ENCODE results near the gene INPP5D. TPM values are rescaled to one million over a fixed set of nuclear protein-coding genes. Genes with fewer than 3 reads are reported as not detected.

Gene INPP5D
- total and polyA plus RNA-seq, 4 donors: 2.9 to 18.8 (median 6.6) TPM

DNA sequence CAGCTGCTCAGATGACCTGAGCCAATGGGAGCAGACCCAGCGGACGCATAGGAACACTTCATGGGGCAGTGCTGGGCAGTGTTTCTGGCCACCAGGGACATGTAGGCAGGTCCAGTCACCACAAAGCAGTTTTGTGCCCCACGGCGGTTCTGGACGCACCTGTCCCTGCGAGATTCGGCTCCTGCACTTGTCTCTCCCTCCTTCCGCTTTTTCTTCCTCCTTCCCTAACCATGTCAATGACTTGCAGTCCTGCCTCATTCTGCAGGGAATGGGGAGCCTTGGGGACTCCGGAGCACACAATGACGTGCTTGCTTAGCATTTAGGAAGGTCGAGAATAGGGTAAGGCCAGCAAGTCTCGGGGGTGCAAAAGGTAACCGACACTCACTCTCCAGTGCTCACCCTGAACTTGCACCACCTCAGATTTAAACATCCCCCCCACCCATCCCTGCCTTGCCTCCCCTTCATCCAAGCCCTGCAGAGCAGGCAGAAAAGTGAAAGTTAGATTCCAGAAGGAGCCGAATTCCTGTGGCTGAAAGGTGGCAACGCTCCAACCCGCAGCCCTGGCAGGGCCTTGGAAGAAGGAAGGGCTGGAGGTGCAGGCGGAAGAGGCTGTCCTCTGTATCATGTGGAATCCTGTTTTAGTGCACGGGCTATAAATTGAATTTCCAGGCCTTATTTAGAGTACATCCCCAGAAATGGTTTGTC is 150.9 kb downstream of the INPP5D start (continued):
- TF ChIP-seq REST (IDR thresholded peaks at IDR 0.05): no peak
- TF ChIP-seq GABPA (IDR thresholded peaks at IDR 0.05 in 1 of 2, conservative IDR thresholded peaks at IDR 0.05 in 1 of 2): no peak

DNA sequence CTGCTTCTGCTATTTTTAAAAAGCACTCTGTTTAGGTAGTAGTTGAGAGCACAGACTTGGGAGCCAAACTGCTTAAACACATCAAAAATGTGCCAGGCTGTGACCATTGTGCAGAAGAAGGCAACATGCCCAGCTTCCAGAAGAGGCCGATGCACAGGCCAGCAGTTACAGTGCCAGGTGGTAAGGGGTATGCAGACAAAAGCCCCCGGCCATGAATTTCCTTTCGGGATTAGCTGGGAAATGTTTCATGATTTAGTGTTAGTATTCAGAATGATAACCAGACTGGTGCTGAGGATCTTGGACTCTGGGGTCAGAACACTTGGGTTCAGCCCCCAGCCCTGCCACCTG is 151.4 kb downstream of the INPP5D start:
- WGBS: 86% methylated on average over 3 of the region's 3 CpGs
- no peak for TF ChIP-seq YY1 (IDR thresholded peaks at IDR 0.05)
- TF ChIP-seq JUND (IDR thresholded peaks at IDR 0.05): no peak
- TF ChIP-seq ZBTB33 (IDR thresholded peaks at IDR 0.05): no peak
- TF ChIP-seq NR2F2 (IDR thresholded peaks at IDR 0.05): no peak
- no peak for TF ChIP-seq SP1 (IDR thresholded peaks at IDR 0.05)
- TF ChIP-seq, protein P1, sequence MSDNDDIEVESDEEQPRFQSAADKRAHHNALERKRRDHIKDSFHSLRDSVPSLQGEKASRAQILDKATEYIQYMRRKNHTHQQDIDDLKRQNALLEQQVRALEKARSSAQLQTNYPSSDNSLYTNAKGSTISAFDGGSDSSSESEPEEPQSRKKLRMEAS (IDR thresholded peaks at IDR 0.05): no peak
- Histone ChIP-seq H3K4me1 (ENCODE audit: control insufficient read depth in 4 of 4, insufficient read depth in 4 of 4, low read length in 3 of 4) (no peaks in the 10 kb centered on the region), H3K9ac (ENCODE audit: low read depth in 1 of 2, low read length in 2 of 2) (no peak overlapping the region), H3K9me3 (ENCODE audit: control insufficient read depth in 4 of 4, low read length in 3 of 4) (no peaks in the 10 kb centered on the region), H3K4me3 (ENCODE audit: low read depth in 1 of 3, low read length in 3 of 3) (no peak overlapping the region), H3K27ac (ENCODE audit: low read depth in 1 of 2, low read length in 2 of 2) (no peak overlapping the region), H3K27me3 (ENCODE audit: control insufficient read depth in 4 of 4, insufficient read depth in 4 of 4, low read length in 3 of 4) (no peaks in the 10 kb centered on the region), H3K36me3 (ENCODE audit: control insufficient read depth in 4 of 4, insufficient read depth in 3 of 4, low read depth in 1 of 4, low read length in 3 of 4) (peaks cover 0 to 2% (median 0%) of the 10 kb centered on the region in 4 donors)
- no peak for DNase-seq (ENCODE audit: low spot score)

GRCh38 chr2:233213011-233213410 is 152.9 kb downstream of the INPP5D start:
- H3K4me3 ChIP-seq (ENCODE audit: low read depth in 1 of 3, low read length in 3 of 3): no peak overlapping the region
- H3K27ac ChIP-seq (ENCODE audit: low read depth in 1 of 2, low read length in 2 of 2): no peak overlapping the region
- WGBS: 94% methylated on average over 15 of the region's 15 CpGs
- H3K9me3 ChIP-seq (ENCODE audit: control insufficient read depth in 4 of 4, low read length in 3 of 4): no peaks in the 10 kb centered on the region
- H3K36me3 ChIP-seq (ENCODE audit: control insufficient read depth in 4 of 4, insufficient read depth in 3 of 4, low read depth in 1 of 4, low read length in 3 of 4): no peaks in the 10 kb centered on the region
- H3K9ac ChIP-seq (ENCODE audit: low read depth in 1 of 2, low read length in 2 of 2): no peak overlapping the region
- no peaks in the 10 kb centered on the region for H3K27me3 ChIP-seq (ENCODE audit: control insufficient read depth in 4 of 4, insufficient read depth in 4 of 4, low read length in 3 of 4)
- no peaks in the 10 kb centered on the region for H3K4me1 ChIP-seq (ENCODE audit: control insufficient read depth in 4 of 4, insufficient read depth in 4 of 4, low read length in 3 of 4)
- TF ChIP-seq HNF4G (IDR thresholded peaks at IDR 0.05) (no peak), SP1 (IDR thresholded peaks at IDR 0.05) (no peak), FOXA1 (IDR thresholded peaks at IDR 0.05) (no peak), REST (IDR thresholded peaks at IDR 0.05) (no peak), GABPA (IDR thresholded peaks at IDR 0.05 in 1 of 2, conservative IDR thresholded peaks at IDR 0.05 in 1 of 2) (no peak), EGR1 (IDR thresholded peaks at IDR 0.05; ENCODE audit: low read depth in 2 of 2) (no peak)
- DNase-seq (ENCODE audit: low spot score): no peak

Measured in liver (tissue), 9 donors.